Activated gamma-delta T cell (primary cell): ENCODE data around the gene FARP1.

Experiments used
- DNase-seq: peaks from one replicate; lab custom pipeline; 2025; lab: John Stamatoyannopoulos, UW

FARP1 gene

GRCh38 chr13:98200211-98200878 is 57.5 kb downstream of the FARP1 start:
- DNase-seq: no peak

DNA sequence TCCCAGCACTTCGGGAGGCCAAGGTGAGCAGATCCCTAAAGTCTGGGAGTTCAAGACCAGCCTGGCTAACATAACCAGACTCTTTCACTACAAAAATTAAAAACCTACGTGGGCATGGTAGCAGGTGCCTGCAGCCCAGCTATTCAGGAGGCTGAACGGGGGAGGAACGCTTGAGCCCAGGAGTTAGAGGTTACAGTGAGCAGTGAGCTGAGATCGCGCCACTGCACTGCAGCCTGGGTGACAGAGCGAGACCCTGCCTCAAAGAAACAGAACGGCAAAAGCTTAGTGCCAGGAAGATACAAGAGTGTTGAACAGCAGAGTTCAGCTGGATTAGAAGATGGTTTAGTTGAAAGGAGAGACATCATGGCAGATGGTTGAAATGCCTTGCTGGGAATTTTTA is 58.3 kb downstream of the FARP1 start:
- no peak for DNase-seq

DNA sequence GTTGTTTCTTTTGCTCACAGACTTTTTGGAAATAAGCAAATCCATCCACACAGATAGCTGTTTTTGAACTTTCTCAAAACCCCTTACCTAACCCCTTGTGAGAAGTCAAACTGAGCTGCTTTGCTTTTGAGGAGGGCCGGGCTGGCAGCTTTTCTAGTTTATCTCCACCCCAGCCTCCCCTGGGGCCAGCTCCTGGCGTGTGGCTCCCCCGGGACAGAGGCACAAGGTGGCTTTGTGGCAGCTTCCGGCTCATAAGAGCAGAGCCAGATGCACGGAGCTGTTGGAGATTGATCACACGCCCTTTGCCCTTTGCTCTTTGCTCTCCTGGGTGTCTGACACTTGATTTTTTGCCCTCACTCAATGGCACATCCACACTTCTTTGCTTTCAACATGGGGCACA is 59.1 kb downstream of the FARP1 start:
- DNase-seq: no peak

GRCh38 chr13:98203646-98204326 is 60.9 kb downstream of the FARP1 start:
- no peak for DNase-seq

DNA sequence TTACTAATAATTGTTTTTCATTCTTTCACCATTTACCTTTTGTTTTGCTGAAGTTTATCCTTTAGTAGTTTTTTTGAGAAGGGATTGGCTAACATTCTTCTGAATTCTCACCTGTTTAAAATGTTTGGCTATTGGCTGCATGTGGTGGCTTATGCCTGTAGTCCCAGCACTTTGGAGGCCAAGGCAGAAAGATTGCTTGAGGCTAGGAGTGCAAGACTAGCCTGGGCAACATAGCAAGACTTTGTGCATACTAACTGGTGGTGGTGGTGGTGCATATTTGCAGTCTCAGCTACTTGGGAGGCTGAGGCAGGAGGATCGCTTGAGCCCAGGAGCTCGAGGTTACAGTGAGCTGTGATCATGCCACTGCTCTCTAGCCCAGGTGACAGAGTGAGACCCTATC is 61.7 kb downstream of the FARP1 start:
- DNase-seq: no peak

GRCh38 chr13:98206946-98207345 is 64.1 kb downstream of the FARP1 start:
- DNase-seq: no peak

GRCh38 chr13:98207416-98207815 is 64.5 kb downstream of the FARP1 start:
- no peak for DNase-seq

DNA sequence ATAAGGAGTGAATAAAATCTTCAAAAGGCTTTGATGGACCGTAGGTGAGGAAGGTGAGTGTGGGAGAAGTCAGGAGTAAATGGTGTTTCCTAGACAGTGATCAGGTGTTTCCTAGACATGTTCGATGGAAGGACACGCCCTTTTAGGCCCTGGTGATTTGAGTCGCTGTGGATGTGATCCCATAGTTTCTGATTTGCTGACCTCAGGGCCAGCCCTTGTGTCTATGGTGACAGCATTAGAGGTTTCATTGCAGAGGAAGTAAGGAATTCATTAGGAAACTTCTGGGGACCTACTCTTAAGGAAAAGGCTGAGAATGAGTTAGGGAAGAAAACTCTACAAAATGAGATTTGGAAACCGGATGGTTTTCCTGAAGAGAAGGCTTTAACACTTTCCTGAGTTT is 65.7 kb downstream of the FARP1 start:
- DNase-seq: no peak

DNA sequence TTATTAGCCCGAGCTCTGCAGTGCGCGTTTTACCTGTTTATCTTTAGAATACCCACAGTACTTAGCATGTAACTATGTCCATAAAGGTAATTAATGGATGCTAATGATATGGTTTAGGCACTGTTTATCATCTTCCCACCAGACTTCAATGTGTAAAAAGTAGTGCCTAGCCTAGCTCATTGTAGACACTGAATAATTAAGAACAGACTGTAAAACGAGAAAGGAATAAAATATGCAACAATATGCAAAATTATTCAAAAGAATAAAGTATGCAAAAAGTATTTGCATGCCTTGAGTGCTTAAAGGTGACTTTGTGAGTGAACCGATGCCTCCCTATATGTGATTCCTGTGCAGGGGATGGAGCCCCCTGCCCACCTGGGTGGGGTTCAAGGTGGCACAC is 69.9 kb downstream of the FARP1 start:
- DNase-seq: no peak

- DNase-seq: no peak
Observed at GRCh38 chr13:98213354-98213753, 70.5 kb downstream of the FARP1 start.

DNA sequence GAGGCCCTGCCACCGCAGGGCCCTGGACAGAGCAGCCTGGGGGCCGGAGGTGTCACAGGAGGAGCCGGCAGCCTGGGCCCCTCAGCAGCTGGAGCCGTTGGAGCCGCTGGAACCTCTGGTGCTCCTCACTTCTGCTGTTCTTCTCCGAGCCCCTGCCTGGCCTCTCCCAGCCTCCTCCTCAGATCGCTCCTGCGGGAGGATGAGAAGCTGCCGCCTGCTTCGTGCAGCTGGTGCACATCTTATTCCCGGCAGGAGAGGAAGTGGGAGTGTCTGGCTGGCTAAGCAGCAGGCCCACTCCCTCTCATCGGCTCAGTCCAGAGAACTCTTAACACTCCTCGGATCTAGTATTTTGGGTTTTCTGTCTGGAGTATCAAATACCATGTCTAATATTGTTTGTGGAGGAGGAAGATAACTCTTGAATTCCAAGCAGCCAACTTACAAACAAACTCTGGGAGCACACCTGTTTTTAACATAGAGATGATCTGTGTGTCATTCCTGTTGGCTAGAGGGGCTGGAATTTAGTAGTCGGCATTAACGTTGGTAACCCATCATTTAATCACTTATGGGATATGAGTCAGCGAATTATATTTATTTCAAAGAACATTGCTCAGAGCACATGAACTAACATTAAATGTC is 71.2 kb downstream of the FARP1 start:
- DNase-seq: no peak

DNA sequence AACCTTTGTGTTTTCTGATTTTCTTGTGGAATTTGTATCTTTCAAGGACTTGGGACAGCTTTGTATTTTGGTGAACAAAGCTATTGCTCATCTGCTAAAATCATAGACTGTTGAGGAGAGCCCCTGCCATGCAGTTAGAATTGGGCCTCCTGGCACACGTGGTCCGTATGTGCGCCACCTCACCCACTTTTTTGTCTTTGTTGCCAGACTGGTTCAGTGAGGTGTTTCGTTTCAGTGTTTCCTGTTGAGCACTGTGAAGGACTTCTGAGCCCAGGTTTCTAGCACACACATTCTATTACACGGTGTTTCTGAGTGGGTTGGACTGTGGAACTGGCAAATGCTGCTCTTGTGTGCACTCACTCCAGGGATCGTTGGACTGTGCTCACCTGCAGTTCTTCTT is 71.8 kb downstream of the FARP1 start:
- DNase-seq: no peak

- no peak for DNase-seq
Observed at GRCh38 chr13:98215508-98215907, 72.6 kb downstream of the FARP1 start.

DNA sequence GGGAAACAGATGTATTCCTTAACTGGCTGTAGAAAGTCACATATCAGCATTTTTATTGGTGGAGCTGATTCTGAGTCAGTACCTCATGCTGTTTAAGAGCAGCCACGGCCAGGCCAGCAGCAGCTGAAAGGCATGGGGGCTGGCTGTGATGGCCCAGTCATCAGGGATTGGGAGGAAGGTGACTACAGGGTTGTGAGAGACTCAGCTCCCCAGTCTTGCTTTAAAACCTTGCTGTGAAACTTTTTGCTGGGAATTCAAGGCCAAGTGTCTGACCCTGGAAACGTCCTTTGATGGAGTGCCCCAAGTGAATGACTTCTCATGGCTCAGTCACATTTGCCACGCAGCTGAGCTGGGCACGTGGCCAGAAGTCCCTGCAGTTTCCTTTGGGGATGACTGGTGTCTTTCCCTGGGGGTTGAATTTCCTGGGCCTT is 73.3 kb downstream of the FARP1 start:
- no peak for DNase-seq

DNA sequence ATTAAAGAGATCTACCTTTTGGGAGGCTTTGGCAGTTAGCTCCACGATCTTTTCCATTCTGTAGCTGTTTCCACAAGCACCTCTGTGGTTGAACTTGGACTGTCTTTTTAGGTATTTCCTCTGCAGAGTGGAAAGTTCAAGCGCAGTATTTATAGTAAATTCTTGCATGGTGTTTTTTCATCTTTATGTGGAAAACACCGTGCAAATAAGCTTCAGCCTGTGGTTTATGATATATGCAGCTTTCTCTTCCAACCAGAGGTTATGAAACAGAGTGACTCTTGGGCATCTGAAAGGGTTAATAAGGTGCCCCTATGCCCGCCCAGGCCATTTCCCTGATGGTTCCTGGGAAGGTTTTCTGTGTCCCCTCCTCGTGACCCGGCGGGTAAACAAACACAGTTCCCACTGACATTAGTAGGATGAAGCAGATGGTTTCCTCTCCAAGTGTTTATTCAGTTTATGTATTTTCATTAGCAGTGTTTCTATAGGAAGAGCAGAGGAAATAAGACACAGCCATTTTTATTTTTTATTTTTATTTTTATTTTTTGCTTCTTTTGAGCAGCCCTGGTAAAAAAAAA is 73.9 kb downstream of the FARP1 start:
- DNase-seq: no peak

DNA sequence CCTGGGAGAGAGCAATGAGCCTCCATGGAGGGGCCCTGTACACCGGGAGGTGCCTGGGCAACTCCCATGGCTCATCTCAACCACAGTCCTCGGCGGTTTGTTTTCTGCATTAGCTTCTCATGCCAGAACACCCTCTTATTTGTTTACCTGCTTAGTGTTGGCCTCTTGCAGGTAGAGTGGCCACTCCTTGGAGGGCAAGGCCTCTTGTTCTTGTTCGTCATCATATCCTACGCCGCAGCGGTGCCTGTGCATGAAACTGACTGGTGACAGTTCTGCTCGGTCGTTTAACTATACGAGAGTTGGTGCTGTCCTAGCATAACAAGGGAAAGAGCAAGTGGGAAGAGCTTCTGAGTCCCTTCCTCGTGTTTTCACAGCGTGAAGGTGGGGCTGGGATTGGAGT is 74.7 kb downstream of the FARP1 start:
- DNase-seq: no peak

DNA sequence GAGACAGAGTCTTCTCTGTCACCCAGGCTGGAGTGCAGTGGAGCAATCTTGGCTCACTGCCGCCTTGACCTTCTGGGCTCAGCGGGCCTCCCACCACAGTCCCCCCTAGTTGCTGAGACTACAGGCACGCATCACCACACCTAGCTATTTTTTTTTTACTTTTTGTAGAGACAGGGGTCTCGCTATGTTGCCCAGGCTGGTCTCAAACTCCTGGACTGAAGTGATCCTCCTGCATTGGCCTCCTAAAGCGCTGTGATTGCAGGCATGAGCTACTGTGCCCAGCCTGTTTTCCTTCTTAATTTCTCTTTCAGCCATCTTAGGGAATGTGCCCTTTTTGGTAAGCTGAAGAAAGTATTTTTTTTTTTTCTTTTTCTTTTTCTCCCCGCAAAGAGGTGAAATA is 76.8 kb downstream of the FARP1 start:
- DNase-seq: no peak

DNA sequence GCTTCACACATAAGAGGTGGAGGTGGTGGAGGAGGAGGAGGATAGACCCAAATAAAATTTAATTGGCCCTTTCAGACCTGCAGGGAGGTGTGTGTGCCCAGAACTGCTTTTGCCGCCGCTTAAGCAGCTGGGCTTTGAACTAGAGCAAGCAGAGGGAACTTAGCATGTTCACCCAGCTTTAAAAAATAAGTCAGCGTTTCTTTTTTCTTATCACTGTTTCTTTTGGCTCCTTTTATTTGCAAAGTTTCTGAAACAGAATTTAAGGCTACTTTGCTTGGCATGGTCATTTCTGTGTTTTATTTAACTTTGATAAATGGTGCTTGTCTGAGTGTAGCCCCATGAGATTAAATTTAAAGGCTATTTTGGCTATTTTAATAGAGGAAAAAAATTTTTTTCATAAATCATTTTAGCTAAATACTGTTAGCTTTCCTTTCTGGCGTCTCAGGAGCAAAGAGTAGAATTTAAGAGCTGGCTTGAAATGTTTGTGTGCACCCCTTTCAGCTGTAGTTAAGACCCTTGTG is 77.4 kb downstream of the FARP1 start:
- no peak for DNase-seq

GRCh38 chr13:98221234-98221633 is 78.3 kb downstream of the FARP1 start:
- no peak for DNase-seq

DNA sequence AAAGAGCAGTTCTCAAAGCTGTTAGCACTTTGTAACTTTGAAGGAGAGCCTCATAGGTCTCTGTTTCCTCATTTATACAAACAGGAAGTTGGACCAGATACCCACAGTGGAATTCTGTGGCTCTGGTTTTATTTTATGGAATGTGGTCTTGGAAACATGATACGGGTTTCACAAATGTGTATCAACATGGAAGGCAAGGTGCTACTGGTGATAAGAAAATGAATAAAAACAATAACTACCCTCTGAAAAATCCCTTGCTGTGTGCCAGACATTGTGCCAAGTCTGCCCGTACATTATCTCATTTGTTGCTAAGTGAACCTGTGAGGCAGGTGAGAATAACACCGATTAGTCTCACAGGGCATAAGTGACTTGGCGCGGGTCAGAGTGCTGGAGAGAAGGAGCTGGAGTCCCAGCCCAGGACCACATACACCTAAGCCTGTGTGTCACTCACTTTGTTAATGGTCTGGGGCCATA is 79.2 kb downstream of the FARP1 start:
- no peak for DNase-seq

DNA sequence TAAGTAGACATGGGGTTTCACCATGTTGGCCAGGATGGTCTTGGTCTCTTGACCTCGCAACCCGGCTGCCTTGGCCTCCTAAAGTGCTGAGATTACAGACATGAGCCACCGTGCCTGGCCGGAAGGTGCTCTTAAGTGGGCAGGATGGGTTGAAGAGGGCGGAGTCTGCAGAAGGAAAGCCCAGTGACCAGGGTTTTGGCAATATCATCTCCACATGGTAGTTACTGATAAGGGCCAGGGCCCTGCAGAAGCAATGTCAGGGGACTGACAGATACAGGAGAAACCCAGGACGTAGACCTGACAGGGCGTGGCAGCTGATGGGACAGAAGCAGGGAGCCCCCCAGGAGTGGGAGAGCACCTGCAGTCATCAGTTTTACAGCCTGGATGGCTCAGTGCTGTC is 79.9 kb downstream of the FARP1 start:
- DNase-seq: no peak

DNA sequence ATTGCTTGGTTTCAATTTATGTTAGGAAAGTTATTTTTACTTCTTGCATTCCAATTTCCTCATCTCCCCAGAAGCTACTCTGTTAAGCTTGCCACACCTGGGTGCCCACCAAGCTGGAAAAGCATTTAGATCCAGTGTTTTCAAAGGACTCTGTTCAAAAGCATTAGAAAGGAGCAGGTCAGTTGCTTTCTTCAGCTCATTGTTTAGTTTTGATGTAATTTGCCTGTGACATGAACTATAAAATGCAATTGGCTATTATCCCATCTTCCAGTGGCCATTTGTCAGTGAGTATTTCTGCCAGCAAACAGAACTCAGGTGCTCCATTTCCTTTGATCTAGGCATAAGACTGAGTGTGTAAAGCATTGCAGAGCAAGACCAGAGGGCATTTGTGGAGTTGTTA is 80.8 kb downstream of the FARP1 start:
- no peak for DNase-seq

GRCh38 chr13:98224557-98224956 is 81.7 kb downstream of the FARP1 start:
- no peak for DNase-seq
